Activated CD8-positive, alpha-beta memory T cell treated with anti-CD3 and anti-CD28 coated beads, Interleukin-2, amount 10 ng/mL, durations not matched to agents 7 days and 5 days (primary cell): ENCODE measurements around the gene SRSF1. TPM values are rescaled to one million over a fixed set of nuclear protein-coding genes. Genes with fewer than 3 reads are reported as not detected.

Experiments
- ATAC-seq: fragments of 150-1000 bp; cut with Tn5 transposase; one replicate; pipeline ENCODE4 v1.10.0; 2021; ENCODE audit warnings: moderate library complexity
- CTCF ChIA-PET: fragments of 350-600 bp; sonication (Branson Sonifier 250); formaldehyde crosslinking; loops from one replicate; lab custom pipeline; 2021; ENCODE audit warnings: antibody characterized with exemption; lab: Charles Lee
- DNase-seq: peaks from one replicate; pipeline ENCODE4 v3.0.0-alpha.2; 2020
- H3K27ac Mint-ChIP-seq: one replicate; pipeline ENCODE4 v1.8.0; 2021; ENCODE audit warnings: mild to moderate bottlenecking, mixed read lengths
- H3K27me3 Mint-ChIP-seq: one replicate; pipeline ENCODE4 v1.8.0; 2021; ENCODE audit warnings: mixed read lengths
- H3K36me3 Mint-ChIP-seq: one replicate; pipeline ENCODE4 v1.8.0; 2021; ENCODE audit warnings: mild to moderate bottlenecking, mixed read lengths
- H3K4me1 Mint-ChIP-seq: one replicate; pipeline ENCODE4 v1.8.0; 2021; ENCODE audit warnings: mixed read lengths
- H3K4me3 Mint-ChIP-seq: one replicate; pipeline ENCODE4 v1.8.0; 2021; ENCODE audit warnings: mild to moderate bottlenecking, moderate library complexity, mixed read lengths
- H3K9me3 Mint-ChIP-seq: one replicate; pipeline ENCODE4 v1.8.0; 2022; ENCODE audit warnings: low read depth, mixed read lengths
- total RNA-seq, 2 experiments: library from RNA; stranded (reverse); gene quantifications; one replicate each; pipeline ENCODE4 v1.2.3, GENCODE V29; 2021

Gene SRSF1
- total RNA-seq, 2 experiments from 2014 or later, result 365 to 418 TPM

- Mint-ChIP-seq H3K4me3 (no peak overlapping the region), H3K27ac (no peak overlapping the region), H3K4me1 (peaks cover 63% of the 10 kb centered on the region), H3K27me3 (no peaks in the 10 kb centered on the region), H3K36me3 (peaks cover 25% of the 10 kb centered on the region), H3K9me3 (no peaks in the 10 kb centered on the region)
- ATAC-seq, result no peak
- DNase-seq, result no peak
- CTCF ChIA-PET, result interaction anchor here (0.8 to 11.7 kb wide), 8 partner anchors 12 to 137 kb away, joined by 3 to 121 read pairs (median 4); no protein-coding TSS in a partner anchor
Observed at GRCh38 chr17:57994436-57994835, 12.6 kb downstream of the SRSF1 start.

GRCh38 chr17:57993471-57994365 is 13.3 kb downstream of the SRSF1 start:
- peaks cover 19% of the 10 kb centered on the region for H3K36me3 Mint-ChIP-seq
- CTCF ChIA-PET, result interaction anchor here (0.6 to 11.7 kb wide), 8 partner anchors 8 to 491 kb away, joined by 3 to 121 read pairs (median 4); no protein-coding TSS in a partner anchor
- H3K4me3 Mint-ChIP-seq, result no peak overlapping the region
- no peaks in the 10 kb centered on the region for H3K9me3 Mint-ChIP-seq
- ATAC-seq (no peak), DNase-seq (no peak)
- peaks cover 64% of the 10 kb centered on the region for H3K4me1 Mint-ChIP-seq
- H3K27ac Mint-ChIP-seq, result peak overlapping the region; percentile 61
- no peaks in the 10 kb centered on the region for H3K27me3 Mint-ChIP-seq

DNA sequence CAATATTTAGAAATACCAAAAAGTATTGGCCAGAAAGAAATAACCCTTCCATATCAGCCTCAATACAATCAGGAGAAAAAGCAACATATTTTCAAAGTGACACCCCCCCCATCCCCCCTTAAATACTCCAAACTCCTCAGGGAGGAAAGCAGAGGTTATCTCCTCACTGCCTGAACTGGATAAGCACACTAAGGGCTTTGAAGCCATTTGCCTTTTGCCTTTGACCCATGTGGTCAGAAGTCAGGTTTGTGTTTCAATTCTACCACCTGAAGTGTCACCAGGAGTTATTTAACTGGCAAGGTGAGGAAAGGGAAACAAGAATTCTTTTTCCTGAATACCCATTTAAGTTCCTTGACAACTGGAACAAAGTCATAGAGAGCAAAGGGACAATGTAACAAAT is 15.5 kb downstream of the SRSF1 start:
- peaks cover 8% of the 10 kb centered on the region for H3K36me3 Mint-ChIP-seq
- DNase-seq (no peak), ATAC-seq (no peak)
- H3K27me3 Mint-ChIP-seq, result no peaks in the 10 kb centered on the region
- CTCF ChIA-PET, result interaction anchor here (4.1 to 11.7 kb wide), 2 partner anchors 8 to 134 kb away, joined by 61 to 121 read pairs; no protein-coding TSS in a partner anchor
- peak overlapping the region; percentile 26 for H3K27ac Mint-ChIP-seq
- H3K4me1 Mint-ChIP-seq, result peaks cover 56% of the 10 kb centered on the region
- no peaks in the 10 kb centered on the region for H3K9me3 Mint-ChIP-seq
- no peak overlapping the region for H3K4me3 Mint-ChIP-seq

DNA sequence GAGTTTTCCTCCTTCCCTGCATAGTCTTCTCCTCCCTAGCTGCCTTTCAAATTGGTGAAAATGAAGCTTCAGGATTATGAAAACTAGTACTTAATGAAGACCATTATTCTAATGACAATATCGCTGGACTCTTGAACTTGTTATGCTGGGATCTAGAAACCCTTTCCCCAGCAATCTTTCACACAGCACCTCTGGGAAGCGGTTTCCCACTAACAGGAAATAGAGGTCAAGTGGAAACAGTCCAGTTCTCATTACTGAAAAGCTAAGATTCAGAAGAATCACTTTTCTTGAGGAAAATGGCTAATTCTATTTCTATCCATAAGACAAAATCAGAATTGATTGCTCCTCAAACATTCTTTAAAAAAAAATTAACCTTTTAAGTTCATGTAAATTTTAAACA is 17.0 kb downstream of the SRSF1 start:
- Mint-ChIP-seq H3K4me3 (no peak overlapping the region), H3K4me1 (peaks cover 61% of the 10 kb centered on the region)

GRCh38 chr17:57988301-57989250 is 18.5 kb downstream of the SRSF1 start:
- Mint-ChIP-seq H3K36me3 (peaks cover 10% of the 10 kb centered on the region), H3K9me3 (no peaks in the 10 kb centered on the region), H3K4me3 (peak overlapping the region; percentile 95), H3K27ac (peak overlapping the region; percentile 88), H3K27me3 (no peaks in the 10 kb centered on the region), H3K4me1 (peaks cover 62% of the 10 kb centered on the region)
- DNase-seq, result peak; percentile 77
- CTCF ChIA-PET, result interaction anchor here (0.7 to 4.1 kb wide), 3 partner anchors 11 to 205 kb away, joined by 3 to 61 read pairs (median 8); partner anchors contain the start of gene SRSF1
- ATAC-seq, result peak; percentile 74

More for the DNA sequence above, 17.0 kb downstream of the SRSF1 start:
- Mint-ChIP-seq H3K27ac (peak overlapping the region; percentile 55), H3K36me3 (peaks cover 5% of the 10 kb centered on the region), H3K27me3 (no peaks in the 10 kb centered on the region), H3K9me3 (no peaks in the 10 kb centered on the region)
- DNase-seq (no peak), ATAC-seq (no peak)
- CTCF ChIA-PET, result interaction anchor here (0.7 to 4.1 kb wide), 9 partner anchors 10 to 147 kb away, joined by 3 to 61 read pairs (median 4); partner anchors contain the start of genes CUEDC1, MRPS23 and SRSF1

- CTCF ChIA-PET, result interaction anchor here (1.4 to 4.1 kb wide), 3 partner anchors 12 to 95 kb away, joined by 3 to 61 read pairs (median 9); no protein-coding TSS in a partner anchor
- Mint-ChIP-seq H3K27me3 (no peaks in the 10 kb centered on the region), H3K9me3 (no peaks in the 10 kb centered on the region), H3K4me3 (peak within 1 kb of the TSS; percentile 95), H3K36me3 (peaks cover 14% of the 10 kb centered on the region), H3K4me1 (peaks cover 63% of the 10 kb centered on the region), H3K27ac (peak within 1 kb of the TSS; percentile 88)
- DNase-seq (peak; percentile 84), ATAC-seq (peak; percentile 77)
Observed at GRCh38 chr17:57987581-57988300, 19.3 kb downstream of the SRSF1 start, which contains the start of gene VEZF1. VEZF1 (minus strand) TSS chr17:57988254; CDS start chr17:57988111, 143 bp downstream.

GRCh38 chr17:57986841-57987580 is 20.0 kb downstream of the SRSF1 start:
- Mint-ChIP-seq H3K36me3 (peaks cover 18% of the 10 kb centered on the region), H3K27me3 (no peaks in the 10 kb centered on the region), H3K9me3 (no peaks in the 10 kb centered on the region), H3K4me3 (peak overlapping the region; percentile 95), H3K27ac (peak overlapping the region; percentile 87), H3K4me1 (peaks cover 66% of the 10 kb centered on the region)
- ATAC-seq (peak; percentile 6), DNase-seq (peak; percentile 56)
- CTCF ChIA-PET, result interaction anchor here (1.2 to 3.3 kb wide), 7 partner anchors 11 to 128 kb away, joined by 3 to 35 read pairs (median 8); no protein-coding TSS in a partner anchor

GRCh38 chr17:57985675-57985974 is 21.4 kb downstream of the SRSF1 start:
- DNase-seq, result no peak
- Mint-ChIP-seq H3K9me3 (no peaks in the 10 kb centered on the region), H3K4me1 (peaks cover 66% of the 10 kb centered on the region), H3K27ac (no peak overlapping the region), H3K36me3 (peaks cover 27% of the 10 kb centered on the region), H3K4me3 (no peak overlapping the region), H3K27me3 (no peaks in the 10 kb centered on the region)
- ATAC-seq, result no peak
- CTCF ChIA-PET, result interaction anchor here (1.0 to 3.3 kb wide), 8 partner anchors 10 to 136 kb away, joined by 3 to 35 read pairs (median 6); partner anchors contain the start of gene MRPS23

DNA sequence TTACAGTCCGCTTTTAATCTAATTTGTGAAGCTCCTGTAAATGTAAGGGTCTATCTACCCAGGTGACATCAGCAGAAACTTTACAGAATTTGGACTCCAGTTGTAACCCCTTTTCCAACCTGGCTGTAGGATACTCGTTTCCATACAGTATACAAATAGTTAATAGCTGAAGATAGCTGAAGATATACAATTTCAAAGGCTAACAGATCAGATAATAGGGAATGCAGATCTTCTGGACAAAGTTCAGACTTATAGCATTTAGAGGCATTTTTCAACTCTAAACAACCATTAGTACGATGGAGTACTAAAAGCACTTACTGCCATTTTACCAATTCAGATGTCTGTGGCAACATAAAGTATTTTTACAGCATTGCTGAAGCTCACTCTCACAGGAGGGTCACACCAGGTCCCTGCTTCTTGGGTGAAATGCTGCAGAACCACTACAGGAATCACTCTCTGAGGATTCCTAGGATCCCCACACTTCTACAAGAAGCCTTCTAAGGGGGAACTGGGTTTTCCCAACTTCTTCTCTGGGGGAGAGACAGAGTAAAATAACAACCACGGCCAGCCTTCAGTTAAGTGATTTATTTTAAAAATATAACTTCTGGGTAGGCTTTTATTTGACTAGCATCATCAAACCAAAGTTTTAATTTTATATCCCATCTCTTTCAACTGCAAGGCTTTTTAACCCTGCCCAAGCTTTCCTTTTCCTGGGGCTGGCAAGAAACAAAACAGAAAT is 21.9 kb downstream of the SRSF1 start:
- H3K27ac Mint-ChIP-seq, result no peak overlapping the region
- peaks cover 30% of the 10 kb centered on the region for H3K36me3 Mint-ChIP-seq
- no peaks in the 10 kb centered on the region for H3K9me3 Mint-ChIP-seq
- H3K27me3 Mint-ChIP-seq, result no peaks in the 10 kb centered on the region
- H3K4me3 Mint-ChIP-seq, result no peak overlapping the region
- H3K4me1 Mint-ChIP-seq, result peaks cover 65% of the 10 kb centered on the region
- CTCF ChIA-PET, result interaction anchor here (1.0 to 3.3 kb wide), 10 partner anchors 10 to 137 kb away, joined by 3 to 35 read pairs (median 4); partner anchors contain the start of gene MRPS23
- ATAC-seq, result no peak
- DNase-seq, result no peak

DNA sequence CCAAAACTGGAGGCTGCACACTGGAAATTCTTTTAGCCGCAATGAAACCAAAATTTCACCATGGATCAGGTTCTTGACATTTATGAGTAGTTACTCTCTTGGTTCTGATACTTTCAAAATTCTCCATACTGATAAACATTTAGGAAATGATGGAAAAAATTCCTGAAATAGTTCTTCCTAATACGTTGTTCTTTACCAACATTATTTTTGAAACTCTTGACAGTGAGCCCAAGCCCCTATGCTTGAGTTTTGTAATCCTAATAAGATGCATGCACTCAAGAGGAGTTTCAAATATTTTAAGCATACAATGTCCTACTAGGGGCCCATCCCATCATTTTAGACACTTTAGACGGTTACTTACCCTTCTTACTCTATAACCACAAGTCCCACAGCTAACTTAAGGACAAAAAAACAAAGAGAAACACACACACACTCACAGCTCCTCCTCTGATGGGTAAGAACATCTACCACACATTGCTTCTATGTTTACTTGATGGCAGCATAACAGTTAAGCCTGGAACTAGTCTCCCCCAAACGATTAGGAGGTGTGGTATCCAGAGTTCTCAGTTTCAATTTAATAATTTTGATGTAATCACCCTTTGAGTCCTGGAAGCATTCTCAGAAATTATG is 22.7 kb downstream of the SRSF1 start:
- Mint-ChIP-seq H3K27ac (no peak overlapping the region), H3K36me3 (peaks cover 30% of the 10 kb centered on the region)

More for the DNA sequence above, 22.7 kb downstream of the SRSF1 start:
- ATAC-seq (no peak), DNase-seq (no peak)
- no peaks in the 10 kb centered on the region for H3K9me3 Mint-ChIP-seq
- CTCF ChIA-PET, result interaction anchor here (1.0 to 3.3 kb wide), 8 partner anchors 14 to 136 kb away, joined by 3 to 35 read pairs (median 6); partner anchors contain the start of gene MRPS23
- H3K4me3 Mint-ChIP-seq, result no peak overlapping the region
- peaks cover 59% of the 10 kb centered on the region for H3K4me1 Mint-ChIP-seq
- H3K27me3 Mint-ChIP-seq, result no peaks in the 10 kb centered on the region
